IMR-90 (cell line): ENCODE data around the gene CHSY3. TPM values are rescaled to one million over a fixed set of nuclear protein-coding genes. Genes with fewer than 3 reads are reported as not detected.

Experiments
- ATAC-seq: fragments of 200-7000 bp; cut with Tn5 transposase; 2 replicates; pipeline ENCODE4 v1.9.1; 2020; ENCODE audit warnings: low read depth, mild to moderate bottlenecking, moderate library complexity
- BruUV-seq: library from RNA; stranded (reverse); fragments of 400-500 nt; replicated peaks from 2 replicates; lab custom pipeline; 2021; lab: Mats Ljungman, UMichigan
- CTCF ChIA-PET: fragments of 300-600 bp; formaldehyde crosslinking; extraction: SDS; loops from one replicate; lab custom pipeline; 2021; ENCODE audit warnings: antibody characterized with exemption; lab: Yijun Ruan, JAX
- POLR2A ChIA-PET: fragments of 300-600 bp; sonication (Branson Sonifier 250); formaldehyde crosslinking; loops from one replicate; lab custom pipeline; 2022; ENCODE audit warnings: antibody characterized with exemption; ENCODE audit not compliant: unreplicated experiment; lab: Charles Lee
- DNase-seq: peaks from one replicate; pipeline ENCODE4 v3.0.0; 2013
- H2AFZ ChIP-seq: replicated peaks from 2 replicates; pipeline ENCODE3; 2013; ENCODE audit warnings: low read length, mild to moderate bottlenecking; ENCODE audit not compliant: poor library complexity
- H2AK5ac ChIP-seq: 2 replicates; pipeline ENCODE4 v1.6.1; 2013; ENCODE audit warnings: low read depth, low read length, inconsistent platforms
- H2AK9ac ChIP-seq: replicated peaks from 2 replicates; pipeline ENCODE3; 2013; ENCODE audit warnings: mild to moderate bottlenecking, low read depth, low read length, moderate library complexity; ENCODE audit not compliant: poor library complexity
- H2BK120ac ChIP-seq: 2 replicates; pipeline ENCODE4 v1.6.1; 2013; ENCODE audit warnings: low read depth, low read length, inconsistent platforms
- H2BK15ac ChIP-seq: 3 replicates; pipeline ENCODE4 v1.6.1; 2013; ENCODE audit warnings: low read depth, low read length, inconsistent platforms
- H2BK20ac ChIP-seq: 2 replicates; pipeline ENCODE4 v1.6.1; 2013; ENCODE audit warnings: low read depth, mild to moderate bottlenecking, inconsistent platforms, low read length, moderate library complexity
- H2BK5ac ChIP-seq: 2 replicates; pipeline ENCODE4 v1.6.1; 2013; ENCODE audit warnings: mild to moderate bottlenecking, low read depth, low read length, inconsistent platforms; ENCODE audit not compliant: poor library complexity, severe bottlenecking
- H3K14ac ChIP-seq: replicated peaks from 2 replicates; pipeline ENCODE4 v1.6.1; 2013; ENCODE audit warnings: low read depth, low read length, inconsistent platforms
- H3K18ac ChIP-seq: 2 replicates; pipeline ENCODE4 v1.6.1; 2013; ENCODE audit warnings: low read depth, low read length, control low read depth
- H3K23ac ChIP-seq: 2 replicates; pipeline ENCODE4 v1.6.1; 2013; ENCODE audit warnings: low read depth, low read length, inconsistent platforms
- H3K27ac ChIP-seq: 2 replicates; pipeline ENCODE4 v1.5.1; 2013; ENCODE audit warnings: mild to moderate bottlenecking, control low read depth, low read length; ENCODE audit not compliant: insufficient read depth
- H3K27me3 ChIP-seq: 2 replicates; pipeline ENCODE4 v1.6.1; 2013; ENCODE audit warnings: low read length; ENCODE audit not compliant: control insufficient read depth, insufficient read depth
- H3K36me3 ChIP-seq: 2 replicates; pipeline ENCODE4 v1.6.1; 2013; ENCODE audit warnings: low read length, mixed read lengths; ENCODE audit not compliant: control insufficient read depth, insufficient read depth
- H3K4ac ChIP-seq: 2 replicates; pipeline ENCODE4 v1.6.1; 2013; ENCODE audit warnings: low read depth, low read length, inconsistent platforms
- H3K4me1 ChIP-seq: 2 replicates; pipeline ENCODE4 v1.6.1; 2013; ENCODE audit warnings: low read length, mixed read lengths; ENCODE audit not compliant: control insufficient read depth, insufficient read depth
- H3K4me2 ChIP-seq: 2 replicates; pipeline ENCODE4 v1.6.1; 2013; ENCODE audit warnings: low read depth, mild to moderate bottlenecking, control low read depth, low read length, moderate library complexity
- H3K4me3 ChIP-seq: 2 replicates; pipeline ENCODE4 v1.5.1; 2013; ENCODE audit warnings: low read depth, mild to moderate bottlenecking, control low read depth, low read length, moderate library complexity; ENCODE audit not compliant: insufficient read depth
- H3K56ac ChIP-seq: 2 replicates; pipeline ENCODE4 v1.6.1; 2013; ENCODE audit warnings: low read length, inconsistent platforms; ENCODE audit not compliant: insufficient read depth; ENCODE audit errors: extremely low read depth
- H3K79me1 ChIP-seq, 2 experiments: 2 replicates each; pipeline ENCODE4 v1.6.1; 2013; ENCODE audit warnings: low read length in 2 of 2, inconsistent platforms in 1 of 2, low read depth in 1 of 2
- H3K9ac ChIP-seq: 2 replicates; pipeline ENCODE4 v1.6.1; 2013; ENCODE audit warnings: low read depth, low read length, control low read depth
- H3K9me1 ChIP-seq: 2 replicates; pipeline ENCODE4 v1.6.1; 2013; ENCODE audit warnings: low read length, inconsistent platforms; ENCODE audit not compliant: insufficient read depth
- H3K9me3 ChIP-seq: 2 replicates; pipeline ENCODE4 v1.6.1; 2013; ENCODE audit warnings: low read length; ENCODE audit not compliant: control insufficient read depth, insufficient read depth
- H4K20me1 ChIP-seq: 2 replicates; pipeline ENCODE4 v1.6.1; 2013; ENCODE audit warnings: low read length, inconsistent platforms; ENCODE audit not compliant: insufficient read depth
- H4K5ac ChIP-seq: 2 replicates; pipeline ENCODE4 v1.6.1; 2013; ENCODE audit warnings: mild to moderate bottlenecking, low read depth, low read length, control low read depth
- H4K8ac ChIP-seq, 2 experiments: 2 replicates each; pipeline ENCODE4 v1.6.1; 2013; ENCODE audit warnings: low read depth in 2 of 2, low read length in 2 of 2, control low read depth in 1 of 2, inconsistent platforms in 1 of 2
- H4K91ac ChIP-seq: 2 replicates; pipeline ENCODE4 v1.6.1; 2013; ENCODE audit warnings: low read depth, low read length, inconsistent platforms; ENCODE audit not compliant: insufficient read depth
- BHLHE40 ChIP-seq: fragments of 150-350 bp; IDR thresholded peaks from 2 replicates; pipeline ENCODE4 v1.6.1; 2016; ENCODE audit warnings: mild to moderate bottlenecking, low read depth, low read length
- CEBPB ChIP-seq: IDR thresholded peaks from 2 replicates; pipeline ENCODE4 v1.6.1; 2012; ENCODE audit warnings: low read depth, low read length, improper control_type of control experiment
- CTCF ChIP-seq: conservative IDR thresholded peaks from 2 replicates; pipeline ENCODE4 v1.5.1; 2012; ENCODE audit warnings: mild to moderate bottlenecking, low read depth, low read length, improper control_type of control experiment
- MAFK ChIP-seq: IDR thresholded peaks from 2 replicates; pipeline ENCODE4 v1.6.1; 2012; ENCODE audit warnings: low read depth, low read length, improper control_type of control experiment
- NFE2L2 ChIP-seq: fragments of 150-350 bp; IDR thresholded peaks from 2 replicates; pipeline ENCODE4 v1.6.1; 2016; ENCODE audit warnings: low read depth, mild to moderate bottlenecking, low read length
- POLR2A ChIP-seq: IDR thresholded peaks from 2 replicates; pipeline ENCODE4 v1.6.1; 2012; ENCODE audit warnings: mild to moderate bottlenecking, low read depth, low read length
- RAD21 ChIP-seq: IDR thresholded peaks from 2 replicates; pipeline ENCODE4 v1.6.1; 2012; ENCODE audit warnings: low read length, improper control_type of control experiment
- RCOR1 ChIP-seq: IDR thresholded peaks from 2 replicates; pipeline ENCODE4 v1.6.1; 2012; ENCODE audit warnings: mild to moderate bottlenecking, low read length, improper control_type of control experiment; ENCODE audit not compliant: insufficient replicate concordance
- SMC3 ChIP-seq: fragments of 150-350 bp; IDR thresholded peaks from 2 replicates; pipeline ENCODE4 v1.6.1; 2016; ENCODE audit warnings: low read depth, mild to moderate bottlenecking, antibody characterized with exemption, low read length, moderate library complexity
- USF2 ChIP-seq: fragments of 150-350 bp; IDR thresholded peaks from 2 replicates; pipeline ENCODE4 v1.6.1; 2017; ENCODE audit warnings: mild to moderate bottlenecking, antibody characterized with exemption, low read length, low read depth
- WGBS, 2 experiments: methylation state at CpG; one replicate each; pipeline versions ENCODE4 v1.1.5 to v1.1.7; 2013; ENCODE audit warnings: missing lambda C conversion rate in 2 of 2; ENCODE audit not compliant: insufficient read length in 1 of 2; ENCODE audit errors: extremely low coverage in 2 of 2; 5-methylcytosine and 5-hydroxymethylcytosine counted together
- dilution Hi-C: fragments of 300-500 bp; cut with HindIII; formaldehyde crosslinking; loops from one replicate; pipeline ENCODE4 v1.14.3; 2018; ENCODE audit warnings: low sequenced_read_pairs; ENCODE audit not compliant: unreplicated experiment
- in situ Hi-C: fragments of 300-500 bp; cut with MboI; formaldehyde crosslinking; loops from 3 replicates; pipeline ENCODE4 v1.14.3; 2019; ENCODE audit warnings: low sequenced_read_pairs, inconsistent platforms, mixed read lengths
- intact Hi-C: fragments of 100-400 bp; cut with micrococcal nuclease; formaldehyde crosslinking; loops from 2 replicates; pipeline ENCODE4 v1.10.0; 2022
- polyA plus RNA-seq, 3 experiments: library from polyadenylated mRNA; depleted of rRNA; stranded (reverse); fragments of >200 nt; gene quantifications; 2 replicates each; pipeline ENCODE4 v1.2.3, GENCODE V29; 2012; ENCODE audit warnings: low replicate concordance in 1 of 3
- total RNA-seq: library from RNA; depleted of rRNA; stranded (reverse); fragments of >200 nt; gene quantifications from 2 replicates; pipeline ENCODE4 v1.2.3, GENCODE V29; 2012

CHSY3 gene
- total and polyA plus RNA-seq, 2 of the 4 experiments (the other 2 are of a cell fraction): 0.62 to 1.3 TPM

GRCh38 chr5:130213607-130214006 is 309.3 kb downstream of the CHSY3 start:
- H3K4me3 ChIP-seq: no peak overlapping the region
- H3K79me1 ChIP-seq: no peaks in the 10 kb centered on the region
- WGBS, 2 experiments: no CpG with 5 or more reads among the region's 3 CpGs
- H3K27ac ChIP-seq: no peak overlapping the region
- H3K4ac ChIP-seq: no peak overlapping the region
- no peak overlapping the region for H3K23ac ChIP-seq
- ChIA-PET CTCF (no interaction called here), POLR2A (no interaction called here)
- no peak overlapping the region for H2BK5ac ChIP-seq
- H2AK9ac ChIP-seq: no peak overlapping the region
- no peaks in the 10 kb centered on the region for H4K20me1 ChIP-seq
- H3K56ac ChIP-seq: no peak overlapping the region
- H3K14ac ChIP-seq: no peak overlapping the region
- ATAC-seq (no peak), DNase-seq (no peak)
- dilution Hi-C loops: no loop called here
- in situ Hi-C loops: no loop called here
- H3K18ac ChIP-seq: no peak overlapping the region
- no peak overlapping the region for H2BK20ac ChIP-seq
- no peak overlapping the region for H3K4me2 ChIP-seq
- peaks cover 13% of the 10 kb centered on the region; the same call in 1 of the 2 replicates for H3K9me3 ChIP-seq
- no peaks in the 10 kb centered on the region for H3K36me3 ChIP-seq
- no peak overlapping the region for H4K8ac ChIP-seq
- no peak overlapping the region for H2AK5ac ChIP-seq
- no peak overlapping the region for H4K5ac ChIP-seq
- no TSS peak for BruUV-seq
- H3K9me1 ChIP-seq: no peaks in the 10 kb centered on the region
- intact Hi-C loops: no loop called here
- no peak overlapping the region for H2BK120ac ChIP-seq
- no peak overlapping the region for H2BK15ac ChIP-seq
- H2AFZ ChIP-seq: no peak overlapping the region
- H4K91ac ChIP-seq: no peak overlapping the region
- no peaks in the 10 kb centered on the region for H3K4me1 ChIP-seq
- no peaks in the 10 kb centered on the region for H3K27me3 ChIP-seq
- TF ChIP-seq CTCF (no peak), MAFK (no peak), SMC3 (no peak), CEBPB (no peak), NFE2L2 (no peak), BHLHE40 (no peak), POLR2A (no peak), USF2 (no peak), RAD21 (no peak), RCOR1 (no peak)
- H3K9ac ChIP-seq: no peak overlapping the region
